GM12801 (cell line): Measurements from ENCODE around the gene TUBGCP4.

ENCODE experiments used
- CTCF ChIP-seq: IDR thresholded peaks from one replicate; pipeline ENCODE4 v1.5.1; 2011; ENCODE audit warnings: control low read depth; ENCODE audit not compliant: insufficient read length; ENCODE audit errors: extremely low read depth

The TUBGCP4 gene

GRCh38 chr15:43408789-43409188 is 37.9 kb downstream of the TUBGCP4 start:
- TF ChIP-seq CTCF = no peak

GRCh38 chr15:43410572-43411214 is 39.8 kb downstream of the TUBGCP4 start:
- no peak for TF ChIP-seq CTCF

GRCh38 chr15:43412096-43412495 is 41.2 kb downstream of the TUBGCP4 start:
- TF ChIP-seq CTCF = no peak

- TF ChIP-seq CTCF = no peak
Measured at GRCh38 chr15:43414196-43414595, 43.3 kb downstream of the TUBGCP4 start.

GRCh38 chr15:43420435-43420834 is 49.5 kb downstream of the TUBGCP4 start:
- no peak for TF ChIP-seq CTCF

GRCh38 chr15:43420876-43421275 is 50.0 kb downstream of the TUBGCP4 start:
- TF ChIP-seq CTCF = no peak

- TF ChIP-seq CTCF = no peak
Measured at GRCh38 chr15:43423793-43424192, 52.9 kb downstream of the TUBGCP4 start.

GRCh38 chr15:43429687-43430086 is 58.8 kb downstream of the TUBGCP4 start:
- TF ChIP-seq CTCF = no peak
